Epithelial cell of esophagus (primary cell): ENCODE data around the gene EIF5B.

Experiments used
- DNase-seq: peaks from one replicate; pipeline ENCODE4 v3.0.0; 2010; ENCODE audit warnings: low read depth
- H3K4me3 ChIP-seq: 2 replicates; pipeline ENCODE4 v1.5.1; 2011; ENCODE audit warnings: mild to moderate bottlenecking, low read length, control low read depth
- TF ChIP-seq, protein P1 (sequence below): IDR thresholded peaks from 2 replicates; pipeline ENCODE4 v1.5.1; 2011; ENCODE audit warnings: low read depth, mild to moderate bottlenecking, low read length, control low read depth, inconsistent platforms; ENCODE audit not compliant: insufficient read depth; ENCODE audit errors: missing control alignments

Gene EIF5B

DNA sequence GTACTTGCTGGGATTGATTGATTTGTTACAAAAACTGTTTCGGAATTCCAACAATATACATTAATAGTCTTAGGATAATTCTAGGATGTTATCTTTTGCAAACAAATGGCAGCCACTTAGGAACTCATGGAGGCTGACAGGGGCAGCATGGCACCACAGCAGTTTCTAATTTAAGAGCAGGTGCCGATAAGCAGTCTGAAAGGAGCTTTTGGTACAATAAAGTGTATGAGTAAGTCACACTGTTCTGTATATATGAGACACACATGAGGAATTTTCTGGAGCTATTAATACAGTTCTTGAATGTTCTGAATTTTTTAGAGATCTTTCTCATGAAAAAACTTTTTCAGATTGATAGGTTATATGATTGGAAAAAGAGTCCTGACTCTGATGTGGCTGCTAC, 52.2 kb downstream of the EIF5B start:
- TF ChIP-seq, protein P1, sequence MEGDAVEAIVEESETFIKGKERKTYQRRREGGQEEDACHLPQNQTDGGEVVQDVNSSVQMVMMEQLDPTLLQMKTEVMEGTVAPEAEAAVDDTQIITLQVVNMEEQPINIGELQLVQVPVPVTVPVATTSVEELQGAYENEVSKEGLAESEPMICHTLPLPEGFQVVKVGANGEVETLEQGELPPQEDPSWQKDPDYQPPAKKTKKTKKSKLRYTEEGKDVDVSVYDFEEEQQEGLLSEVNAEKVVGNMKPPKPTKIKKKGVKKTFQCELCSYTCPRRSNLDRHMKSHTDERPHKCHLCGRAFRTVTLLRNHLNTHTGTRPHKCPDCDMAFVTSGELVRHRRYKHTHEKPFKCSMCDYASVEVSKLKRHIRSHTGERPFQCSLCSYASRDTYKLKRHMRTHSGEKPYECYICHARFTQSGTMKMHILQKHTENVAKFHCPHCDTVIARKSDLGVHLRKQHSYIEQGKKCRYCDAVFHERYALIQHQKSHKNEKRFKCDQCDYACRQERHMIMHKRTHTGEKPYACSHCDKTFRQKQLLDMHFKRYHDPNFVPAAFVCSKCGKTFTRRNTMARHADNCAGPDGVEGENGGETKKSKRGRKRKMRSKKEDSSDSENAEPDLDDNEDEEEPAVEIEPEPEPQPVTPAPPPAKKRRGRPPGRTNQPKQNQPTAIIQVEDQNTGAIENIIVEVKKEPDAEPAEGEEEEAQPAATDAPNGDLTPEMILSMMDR: no peak
- DNase-seq: no peak

GRCh38 chr2:99389946-99390345, 52.8 kb downstream of the EIF5B start:
- TF ChIP-seq, protein P1: no peak
- peak; percentile 30 for DNase-seq
- H3K4me3 ChIP-seq: no peak overlapping the region

More for the DNA sequence above, 52.2 kb downstream of the EIF5B start:
- H3K4me3 ChIP-seq: no peak overlapping the region

- TF ChIP-seq, protein P1: no peak
- no peak for DNase-seq
- H3K4me3 ChIP-seq: no peak overlapping the region
Observed at GRCh38 chr2:99395589-99396130, 58.5 kb downstream of the EIF5B start.

DNA sequence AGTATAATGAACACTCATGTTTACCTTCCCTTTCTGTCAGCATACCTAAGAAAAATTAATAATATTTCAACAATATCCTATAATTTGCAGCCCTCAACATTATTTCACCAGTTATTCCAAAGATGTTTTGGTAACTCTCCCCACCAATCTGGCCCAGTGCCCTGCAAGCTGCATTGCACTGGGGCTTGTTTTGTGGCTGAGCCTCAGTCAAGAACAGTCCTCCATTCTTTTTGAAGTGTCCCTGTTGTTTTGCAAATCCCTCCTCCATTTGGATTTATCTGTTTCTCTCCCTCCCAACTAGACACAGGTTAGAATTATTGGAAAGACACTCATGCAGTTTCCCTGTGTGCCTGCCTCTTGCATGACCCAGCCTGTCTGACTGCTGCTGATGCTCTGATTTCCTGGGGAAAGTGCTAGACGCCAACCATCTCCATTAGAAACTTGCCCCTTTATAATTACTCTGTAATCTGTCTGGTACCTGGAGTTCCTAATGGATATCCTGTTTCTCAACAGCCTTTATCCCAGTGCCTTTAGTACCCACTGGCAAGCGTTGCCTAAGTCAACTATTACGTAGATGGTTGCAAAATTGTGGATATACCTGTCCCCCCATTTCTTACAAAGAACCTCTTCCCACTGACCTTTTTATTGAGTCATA, 60.2 kb downstream of the EIF5B start:
- TF ChIP-seq, protein P1: no peak
- DNase-seq: peak; percentile 44
- H3K4me3 ChIP-seq: no peak overlapping the region

DNA sequence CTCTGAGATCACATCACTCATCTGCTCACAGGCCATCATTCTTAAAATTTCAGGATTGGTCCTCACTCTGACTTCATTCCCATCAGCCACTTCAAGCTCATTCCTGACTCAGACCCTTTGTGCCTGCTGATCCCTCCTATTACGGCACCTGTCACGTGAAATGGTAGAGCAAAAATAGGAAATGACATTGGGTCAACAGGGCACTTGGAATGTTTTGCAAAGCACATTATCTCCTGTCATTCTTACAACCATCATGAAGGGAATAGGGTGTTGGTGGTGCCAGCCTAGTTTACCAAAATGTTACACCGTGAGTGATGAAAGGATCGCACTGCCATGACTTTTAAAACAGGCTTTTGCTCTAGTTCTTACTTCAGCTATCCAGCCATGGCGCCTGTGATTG, 61.1 kb downstream of the EIF5B start:
- no peak for DNase-seq
- H3K4me3 ChIP-seq: no peak overlapping the region
- TF ChIP-seq, protein P1: no peak

DNA sequence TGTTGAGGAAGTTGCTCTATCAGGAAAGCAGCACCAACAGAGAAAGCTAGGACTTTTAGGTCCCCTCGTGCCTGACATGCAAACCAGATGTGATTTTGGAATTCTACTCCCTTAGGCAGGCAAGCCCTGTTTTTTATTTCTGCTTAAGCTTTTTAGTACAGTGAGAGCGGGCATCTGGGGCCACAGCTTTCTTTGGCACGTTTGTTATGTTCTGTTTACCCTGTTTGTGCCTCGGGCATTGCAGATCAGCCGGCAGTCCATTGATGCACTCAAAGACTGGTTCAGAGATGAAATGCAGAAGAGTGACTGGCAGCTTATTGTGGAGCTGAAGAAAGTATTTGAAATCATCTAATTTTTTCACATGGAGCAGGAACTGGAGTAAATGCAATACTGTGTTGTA, 61.9 kb downstream of the EIF5B start:
- H3K4me3 ChIP-seq: no peak overlapping the region
- no peak for DNase-seq
- TF ChIP-seq, protein P1: no peak

DNA sequence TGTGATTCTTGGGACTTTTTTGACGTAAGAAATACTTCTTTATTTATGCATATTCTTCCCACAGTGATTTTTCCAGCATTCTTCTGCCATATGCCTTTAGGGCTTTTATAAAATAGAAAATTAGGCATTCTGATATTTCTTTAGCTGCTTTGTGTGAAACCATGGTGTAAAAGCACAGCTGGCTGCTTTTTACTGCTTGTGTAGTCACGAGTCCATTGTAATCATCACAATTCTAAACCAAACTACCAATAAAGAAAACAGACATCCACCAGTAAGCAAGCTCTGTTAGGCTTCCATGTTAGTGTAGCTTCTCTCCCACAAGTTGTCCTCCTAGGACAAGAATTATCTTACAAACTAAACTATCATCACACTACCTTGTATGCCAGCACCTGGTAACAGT, 62.6 kb downstream of the EIF5B start:
- TF ChIP-seq, protein P1: no peak
- DNase-seq: no peak
- no peak overlapping the region for H3K4me3 ChIP-seq
